Lung (tissue), 12 donors: ENCODE data around the gene DEFB132. TPM values are rescaled to one million over a fixed set of nuclear protein-coding genes. Genes with fewer than 3 reads are reported as not detected.
A peak's percentile ranks its signal among the peaks of the same experiment; 100 is the strongest.

Experiments used
- ATAC-seq: fragments of 200-7000 bp; cut with Tn5 transposase; one replicate; pipeline ENCODE4 v1.9.1; 2020; ENCODE audit warnings: moderate number of reproducible peaks; ENCODE audit not compliant: insufficient read depth, low FRiP score
- DNase-seq, 3 donors: peaks; one replicate each; pipeline ENCODE4 v3.0.0-alpha.2; 2013 to 2017
- H3K27ac ChIP-seq, 2 donors: one replicate each; pipeline ENCODE4 v1.5.1; 2013; ENCODE audit warnings: mild to moderate bottlenecking in 2 of 2, moderate library complexity in 2 of 2, control low read depth in 1 of 2, inconsistent platforms in 1 of 2, low read depth in 1 of 2, low read length in 1 of 2
- H3K27me3 ChIP-seq, 3 donors: one replicate each; pipeline ENCODE4 v1.5.1; 2013; ENCODE audit warnings: low read length in 2 of 3; ENCODE audit not compliant: control insufficient read depth in 3 of 3, insufficient read depth in 3 of 3
- H3K36me3 ChIP-seq, 4 donors: one replicate each; pipeline ENCODE4 v1.5.1; 2013; ENCODE audit warnings: low read length in 4 of 4, mild to moderate bottlenecking in 1 of 4, moderate library complexity in 1 of 4; ENCODE audit not compliant: control insufficient read depth in 4 of 4, insufficient read depth in 4 of 4
- H3K4me1 ChIP-seq, 5 donors: one replicate each; pipeline ENCODE4 v1.5.1; 2013; ENCODE audit warnings: low read length in 5 of 5, mild to moderate bottlenecking in 2 of 5, moderate library complexity in 1 of 5; ENCODE audit not compliant: control insufficient read depth in 5 of 5, insufficient read depth in 5 of 5
- H3K4me3 ChIP-seq: one replicate; pipeline ENCODE4 v1.5.1; 2013; ENCODE audit warnings: mild to moderate bottlenecking, control low read depth, moderate library complexity
- H3K9ac ChIP-seq, 2 donors: one replicate each; pipeline ENCODE4 v1.5.1; 2013; ENCODE audit warnings: low read length in 2 of 2, control low read depth in 1 of 2; ENCODE audit not compliant: insufficient read depth in 1 of 2
- H3K9me3 ChIP-seq, 4 donors: one replicate each; pipeline ENCODE4 v1.5.1; 2013; ENCODE audit warnings: low read length in 3 of 4, mild to moderate bottlenecking in 1 of 4, moderate library complexity in 1 of 4; ENCODE audit not compliant: control insufficient read depth in 4 of 4, insufficient read depth in 3 of 4
- WGBS, 2 donors: extraction: QIAGEN DNeasy Blood & Tissue Kit; methylation state at CpG; one replicate each; pipeline ENCODE4 v1.1.7; 2013; 5-methylcytosine and 5-hydroxymethylcytosine counted together
- polyA plus RNA-seq, 2 donors: library from polyadenylated mRNA; stranded (reverse); fragments of 200-250 nt; gene quantifications; one replicate each; pipeline ENCODE4 v1.2.1, GENCODE V29; 2013
- total RNA-seq, 2 donors: library from RNA; depleted of rRNA in 1 of 2; stranded (reverse); fragments of >200 nt in 1 of 2; gene quantifications; one replicate each; pipeline ENCODE4 v1.2.1, GENCODE V29; 2014 to 2021
- TF ChIP-seq, protein P1 (sequence below): IDR thresholded peaks from 2 replicates; pipeline ENCODE4 v1.5.1; 2012; ENCODE audit warnings: mild to moderate bottlenecking; ENCODE audit errors: control extremely low read depth, extremely low read depth
- donor health status: control.
- donor health status: control.
- donor health status: Bipolar disorder and iron deficiency.
- donor health status: healthy.
- donor health status: DM: yes; HTN: yes; CAD: no.

The DEFB132 gene
- total and polyA plus RNA-seq, 4 donors = not detected

DNA sequence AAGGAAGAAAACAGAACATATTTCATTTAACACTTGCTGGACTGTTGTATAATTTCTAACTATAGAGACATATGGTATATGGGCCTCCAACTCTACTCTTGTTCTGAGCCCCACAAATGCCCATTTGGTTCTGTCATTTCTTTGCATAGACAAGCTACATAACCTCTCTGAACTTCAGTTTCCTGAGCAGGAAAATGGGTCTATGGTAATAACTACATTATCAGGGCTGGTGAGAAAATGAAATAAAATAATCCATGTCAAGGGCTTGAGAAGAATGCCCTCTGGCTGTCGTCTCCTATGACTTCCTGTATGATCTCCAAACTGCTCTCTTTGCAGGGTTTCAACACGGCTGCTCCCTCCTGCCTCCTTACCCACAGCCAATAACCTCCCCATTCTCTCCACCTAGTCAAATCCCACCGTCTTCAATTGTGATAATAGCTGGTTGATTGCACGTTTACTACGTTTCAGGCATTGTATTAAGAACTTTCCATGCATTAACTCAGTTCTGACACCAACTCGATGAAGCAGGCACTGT lies 51.8 kb downstream of the DEFB132 start:
- DNase-seq = peak in 1 of 3 donors; percentile 90

DNA sequence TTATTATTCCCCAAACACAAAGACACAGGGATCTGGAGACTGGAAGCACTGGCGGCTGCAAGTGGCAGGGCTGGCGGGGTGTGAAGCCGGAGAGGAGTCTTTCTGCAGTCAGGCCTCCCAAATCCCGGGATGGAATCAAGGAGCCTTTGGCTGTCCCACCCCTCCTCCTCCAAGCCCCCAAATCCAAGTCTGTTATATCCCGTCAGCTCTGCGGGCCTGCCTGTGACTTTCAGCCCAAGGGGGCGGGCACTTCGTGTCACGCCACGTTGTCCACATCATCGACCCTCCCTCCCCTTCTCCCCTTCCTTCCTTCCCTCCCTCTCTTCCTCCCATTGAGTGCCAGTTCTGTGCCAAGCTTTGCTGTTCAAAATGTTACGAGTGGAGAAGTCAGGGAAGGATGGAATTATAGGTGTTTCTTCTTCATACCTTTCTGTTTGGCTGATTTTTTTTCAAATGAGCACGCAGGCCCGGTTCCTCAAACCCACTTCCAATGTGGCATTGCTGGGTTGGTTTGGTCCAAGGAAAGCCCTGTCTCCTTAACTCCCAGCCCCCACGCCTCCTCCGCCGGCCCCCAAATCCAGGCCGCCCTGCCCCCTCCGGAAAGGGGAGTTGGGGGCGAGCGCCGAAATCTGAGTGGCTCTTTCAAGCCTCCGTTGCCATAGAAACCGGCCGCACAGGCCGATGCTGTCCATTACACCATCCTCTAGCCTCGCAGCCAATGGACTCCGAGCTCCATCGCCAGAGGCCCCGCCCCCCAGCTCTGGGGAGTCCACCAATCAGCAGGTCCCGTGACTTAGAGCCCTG lies 52.5 kb downstream of the DEFB132 start:
- Histone ChIP-seq H3K27ac (peak overlapping the region; percentile 43 to 82), H3K9me3 (no peaks in the 10 kb centered on the region), H3K4me1 (peaks cover 0 to 34% (median 8%) of the 10 kb centered on the region in 5 donors), H3K9ac (peak overlapping the region; percentile 50 to 92), H3K36me3 (no peaks in the 10 kb centered on the region), H3K27me3 (no peaks in the 10 kb centered on the region), H3K4me3 (peak overlapping the region; percentile 26)
- DNase-seq (peak; percentile 100), ATAC-seq (peak; percentile 99)
- WGBS, 2 donors = 3 to 5% methylated on average over 31 of the region's 31 CpGs
- TF ChIP-seq, protein P1, sequence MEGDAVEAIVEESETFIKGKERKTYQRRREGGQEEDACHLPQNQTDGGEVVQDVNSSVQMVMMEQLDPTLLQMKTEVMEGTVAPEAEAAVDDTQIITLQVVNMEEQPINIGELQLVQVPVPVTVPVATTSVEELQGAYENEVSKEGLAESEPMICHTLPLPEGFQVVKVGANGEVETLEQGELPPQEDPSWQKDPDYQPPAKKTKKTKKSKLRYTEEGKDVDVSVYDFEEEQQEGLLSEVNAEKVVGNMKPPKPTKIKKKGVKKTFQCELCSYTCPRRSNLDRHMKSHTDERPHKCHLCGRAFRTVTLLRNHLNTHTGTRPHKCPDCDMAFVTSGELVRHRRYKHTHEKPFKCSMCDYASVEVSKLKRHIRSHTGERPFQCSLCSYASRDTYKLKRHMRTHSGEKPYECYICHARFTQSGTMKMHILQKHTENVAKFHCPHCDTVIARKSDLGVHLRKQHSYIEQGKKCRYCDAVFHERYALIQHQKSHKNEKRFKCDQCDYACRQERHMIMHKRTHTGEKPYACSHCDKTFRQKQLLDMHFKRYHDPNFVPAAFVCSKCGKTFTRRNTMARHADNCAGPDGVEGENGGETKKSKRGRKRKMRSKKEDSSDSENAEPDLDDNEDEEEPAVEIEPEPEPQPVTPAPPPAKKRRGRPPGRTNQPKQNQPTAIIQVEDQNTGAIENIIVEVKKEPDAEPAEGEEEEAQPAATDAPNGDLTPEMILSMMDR = no peak

More for the DNA sequence above, 51.8 kb downstream of the DEFB132 start:
- Histone ChIP-seq H3K9me3 (no peaks in the 10 kb centered on the region), H3K4me3 (no peak overlapping the region), H3K9ac (peak overlapping the region; percentile 50 to 92), H3K4me1 (peaks cover 0 to 34% (median 8%) of the 10 kb centered on the region in 5 donors), H3K36me3 (no peaks in the 10 kb centered on the region), H3K27ac (peak overlapping the region; percentile 43 to 82), H3K27me3 (no peaks in the 10 kb centered on the region)
- 5 to 7% methylated on average over 6 of the region's 6 CpGs for WGBS, 2 donors
- ATAC-seq = no peak
- TF ChIP-seq, protein P1 = no peak

DNA sequence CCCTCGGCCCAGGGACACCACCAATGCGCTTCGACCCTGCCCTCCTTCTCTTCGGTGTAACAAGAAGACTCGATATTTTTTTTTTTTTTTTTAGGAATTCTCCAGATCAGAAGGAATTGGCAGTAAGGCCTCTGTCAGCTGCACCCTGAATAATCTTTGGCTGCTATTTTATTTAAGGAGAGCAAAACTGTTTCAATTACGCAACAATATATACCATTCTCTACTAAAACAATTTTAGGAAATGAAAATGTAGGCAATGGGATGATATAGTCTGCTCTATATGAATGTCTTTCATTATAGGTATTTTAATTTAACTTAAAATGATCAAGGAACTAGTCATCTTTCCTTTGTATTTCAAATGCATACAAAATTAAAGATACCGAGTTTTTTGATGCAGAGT lies 53.1 kb downstream of the DEFB132 start:
- Histone ChIP-seq H3K27ac (no peak overlapping the region), H3K4me1 (peaks cover 0 to 34% (median 8%) of the 10 kb centered on the region in 5 donors), H3K27me3 (no peaks in the 10 kb centered on the region), H3K4me3 (no peak overlapping the region), H3K9me3 (no peaks in the 10 kb centered on the region), H3K36me3 (no peaks in the 10 kb centered on the region), H3K9ac (peak overlapping the region in 1 of 2 donors; percentile 55)
- 6 to 7% methylated on average over 7 of the region's 7 CpGs for WGBS, 2 donors
- DNase-seq (no peak), ATAC-seq (no peak)
- TF ChIP-seq, protein P1 = no peak

Other genes starting within 250 kb of the DEFB132 start
- gene DEFB125, start 170.1 kb upstream of the DEFB132 start, total RNA-seq = not detected
- gene DEFB125, start 170.1 kb upstream of the DEFB132 start, polyA plus RNA-seq = not detected
- not detected for gene DEFB126, start 115.1 kb upstream of the DEFB132 start, total RNA-seq
- not detected for gene DEFB126, start 115.1 kb upstream of the DEFB132 start, polyA plus RNA-seq
- not detected for gene DEFB127, start 100.3 kb upstream of the DEFB132 start, total RNA-seq
- gene DEFB127, start 100.3 kb upstream of the DEFB132 start, polyA plus RNA-seq = not detected
- gene DEFB128, start 68.0 kb upstream of the DEFB132 start, total RNA-seq = not detected
- not detected for gene DEFB128, start 68.0 kb upstream of the DEFB132 start, polyA plus RNA-seq
- gene DEFB129, start 30.5 kb upstream of the DEFB132 start, total RNA-seq = not detected
- not detected for gene DEFB129, start 30.5 kb upstream of the DEFB132 start, polyA plus RNA-seq
- 10 to 100 TPM; 14.4 to 22.4 TPM for gene C20orf96, start 33.0 kb downstream of the DEFB132 start, total RNA-seq
- 1 to 10 TPM; 5.2 to 6.6 TPM for gene C20orf96, start 33.0 kb downstream of the DEFB132 start, polyA plus RNA-seq
- 10 to 100 TPM; 15.3 to 27.8 TPM for gene ZCCHC3, start 39.8 kb downstream of the DEFB132 start, total RNA-seq
- gene ZCCHC3, start 39.8 kb downstream of the DEFB132 start, polyA plus RNA-seq = 10 to 100 TPM; 10.4 to 12.0 TPM
- 10 to 100 TPM in 1 of 2 donors, 1 to 10 TPM in 1; 6.8 to 15.9 TPM for gene SOX12, start 67.8 kb downstream of the DEFB132 start, total RNA-seq
- gene SOX12, start 67.8 kb downstream of the DEFB132 start, polyA plus RNA-seq = 1 to 10 TPM; 2.7 to 4.1 TPM
- 10 to 100 TPM; 15.3 to 43.7 TPM for gene NRSN2, start 89.4 kb downstream of the DEFB132 start, total RNA-seq
- 10 to 100 TPM; 22.5 to 34.7 TPM for gene NRSN2, start 89.4 kb downstream of the DEFB132 start, polyA plus RNA-seq
- gene TRIB3, start 123.0 kb downstream of the DEFB132 start, total RNA-seq = 10 to 100 TPM in 1 of 2 donors, 1 to 10 TPM in 1; 7.6 to 39.4 TPM
- gene TRIB3, start 123.0 kb downstream of the DEFB132 start, polyA plus RNA-seq = 10 to 100 TPM; 29.9 to 36.5 TPM
- gene RBCK1, start 150.6 kb downstream of the DEFB132 start, total RNA-seq = 100 to 1,000 TPM in 1 of 2 donors, 10 to 100 TPM in 1; 58.3 to 102 TPM
- 100 to 1,000 TPM in 1 of 2 donors, 10 to 100 TPM in 1; 95.9 to 108 TPM for gene RBCK1, start 150.6 kb downstream of the DEFB132 start, polyA plus RNA-seq
- gene TBC1D20, start 204.8 kb downstream of the DEFB132 start, total RNA-seq = 10 to 100 TPM; 33.8 to 42.4 TPM
- 10 to 100 TPM; 15.7 to 20.6 TPM for gene TBC1D20, start 204.8 kb downstream of the DEFB132 start, polyA plus RNA-seq